Stimulated activated CD4-positive, alpha-beta T cell treated with anti-CD3 and anti-CD28 coated beads, Interleukin-4, amount 100 ng/mL, for 4 hours (primary cell): Measurements from ENCODE around the gene CYTH3.
"Not testable (repeated sequence)": the region's sequence is repeated elsewhere in the genome, so short reads cannot be mapped to it uniquely, and the experiment has no call there.

ENCODE experiments used
- DNase-seq, 2 experiments: peaks; one replicate each; pipeline ENCODE4 v3.0.0-alpha.2; 2020

CYTH3 gene

GRCh38 chr7:6227294-6227846 lies 45.1 kb downstream of the CYTH3 start:
- DNase-seq: no peak

- DNase-seq: no peak
Observed at GRCh38 chr7:6226194-6226799, 46.1 kb downstream of the CYTH3 start.

DNA sequence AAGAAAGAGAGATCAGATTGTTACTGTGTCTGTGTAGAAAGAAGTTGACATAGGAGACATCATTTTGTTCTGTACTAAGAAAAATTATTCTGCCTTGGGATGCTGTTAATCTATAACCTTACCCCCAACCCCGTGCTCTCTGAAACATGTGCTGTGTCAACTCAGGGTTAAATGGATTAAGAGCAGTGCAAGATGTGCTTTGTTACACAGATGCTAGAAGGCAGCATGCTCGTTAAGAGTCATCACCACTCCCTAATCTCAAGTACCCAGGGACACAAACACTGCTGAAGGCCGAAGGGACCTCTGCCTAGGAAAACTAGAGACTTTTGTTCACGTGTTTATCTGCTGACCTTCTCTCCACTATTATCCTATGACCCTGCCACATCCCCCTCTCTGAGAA lies 49.0 kb downstream of the CYTH3 start:
- not testable (repeated sequence) for DNase-seq

DNA sequence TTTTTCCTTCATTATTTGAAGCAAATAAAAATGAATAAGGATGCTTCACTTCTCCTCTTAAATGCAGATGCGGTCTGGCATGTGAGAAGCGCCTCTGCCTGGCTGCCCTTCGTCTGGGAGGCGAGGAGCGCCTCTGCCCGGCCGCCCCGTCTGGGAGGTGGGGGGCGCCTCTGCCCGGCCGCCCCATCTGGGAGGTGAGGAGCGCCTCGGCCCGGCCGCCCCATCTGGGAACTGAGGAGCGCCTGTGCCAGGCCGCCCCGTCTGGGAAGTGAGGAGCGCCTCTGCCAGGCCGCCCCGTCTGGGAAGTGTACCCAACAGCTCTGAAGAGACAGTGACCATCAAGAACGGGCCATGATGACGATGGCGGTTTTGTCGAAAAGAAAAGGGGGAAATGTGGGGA lies 49.4 kb downstream of the CYTH3 start:
- not testable (repeated sequence) for DNase-seq

DNA sequence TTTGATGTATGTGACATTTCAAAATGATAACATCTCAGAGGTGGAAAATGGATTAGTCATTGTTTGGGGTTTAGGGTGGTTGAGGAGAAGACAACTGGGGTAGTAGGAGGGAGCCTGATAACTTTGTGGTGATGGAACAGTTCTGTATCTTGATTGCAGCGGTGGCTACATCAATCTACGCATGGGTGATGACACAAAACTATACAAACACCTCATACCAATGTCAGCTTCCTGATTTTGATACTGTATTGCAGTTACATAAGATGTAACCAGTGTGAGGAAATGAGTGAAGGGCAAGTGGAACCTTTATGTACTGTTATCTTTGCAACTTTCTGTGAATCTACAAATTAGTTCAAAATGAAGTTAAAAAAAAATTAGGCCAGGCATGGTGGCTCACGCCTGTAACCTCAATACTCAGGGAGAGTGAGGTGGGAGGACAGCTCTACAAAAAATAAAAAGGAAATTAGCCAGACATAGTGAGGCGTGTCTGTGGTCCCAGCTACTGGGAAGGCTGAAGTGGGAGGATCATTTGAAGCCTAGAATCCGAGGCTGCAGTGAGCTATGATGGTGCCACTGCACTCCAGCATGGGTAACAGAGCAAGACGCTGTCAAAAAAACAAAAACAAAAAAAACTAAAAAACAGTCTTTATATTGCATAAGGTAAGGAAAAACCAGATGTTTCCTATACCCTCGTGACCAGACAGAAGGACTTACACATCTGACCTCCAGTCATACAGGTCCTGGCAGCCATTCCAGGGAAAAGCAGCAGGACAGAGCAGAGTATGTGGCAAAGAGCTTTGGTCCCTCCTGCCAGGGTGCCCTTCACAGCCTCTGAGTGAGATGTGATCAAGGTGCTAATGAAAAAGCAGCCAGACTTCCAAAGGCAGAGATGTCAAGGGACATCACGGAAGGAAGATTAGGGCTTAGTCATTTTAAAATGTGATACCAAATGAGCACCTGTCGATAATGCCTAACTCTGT lies 50.8 kb downstream of the CYTH3 start:
- DNase-seq: peak; percentile 11 to 51

DNA sequence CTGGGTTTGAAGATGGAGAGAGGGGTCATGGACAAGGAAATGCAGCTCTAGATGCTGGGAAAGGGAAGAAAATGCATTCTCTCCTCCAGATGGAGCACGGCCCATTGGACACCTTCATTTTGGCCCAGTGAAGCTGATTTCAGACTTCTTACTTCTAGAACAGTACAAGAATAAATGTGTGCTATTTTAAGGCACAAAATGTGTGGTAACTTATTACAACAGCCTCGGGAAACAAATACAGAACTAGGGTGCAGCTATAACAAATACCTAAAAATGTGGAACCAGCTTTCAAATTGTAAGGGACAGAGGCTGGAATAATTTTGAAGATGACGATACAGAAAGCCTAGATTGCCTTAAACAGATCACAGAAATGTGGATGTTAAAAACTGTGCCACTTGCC lies 54.1 kb downstream of the CYTH3 start:
- DNase-seq: no peak

GRCh38 chr7:6212008-6212407 lies 60.4 kb downstream of the CYTH3 start:
- DNase-seq: no peak

DNA sequence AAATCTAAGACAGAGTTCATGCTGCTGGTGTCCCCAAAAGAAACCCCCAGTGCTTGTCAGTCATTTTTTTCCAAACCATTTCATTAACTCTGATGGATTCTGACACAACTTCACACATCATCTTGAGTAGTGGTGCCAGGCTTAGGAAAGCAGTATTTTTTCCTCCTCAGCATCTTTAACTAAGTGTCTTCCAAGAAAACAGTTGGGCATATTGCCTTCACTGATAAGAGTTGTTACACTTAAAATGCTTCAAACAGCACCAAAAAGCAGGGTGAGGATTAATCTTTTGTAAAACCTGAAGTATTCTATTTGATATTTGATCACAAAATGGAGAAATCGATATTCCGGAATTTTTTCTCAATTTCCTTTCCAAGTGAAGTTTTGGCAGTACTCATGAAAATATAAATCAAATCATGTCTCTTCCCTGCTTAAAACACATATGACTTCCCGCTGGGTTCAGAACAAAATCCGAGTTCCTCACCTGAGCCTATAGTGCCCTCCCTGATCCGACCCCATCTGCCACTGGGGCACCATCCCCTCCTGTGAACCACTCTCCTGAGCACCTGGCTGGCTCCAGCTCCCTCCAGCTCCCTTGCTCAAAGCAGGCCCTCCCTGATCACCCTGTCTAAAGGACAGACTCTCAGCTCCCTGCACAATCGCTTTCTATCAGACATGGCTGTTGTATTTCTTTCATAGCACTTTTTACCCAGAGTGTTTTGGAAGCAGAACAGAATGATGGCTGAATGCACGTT lies 61.6 kb downstream of the CYTH3 start:
- DNase-seq: no peak

- DNase-seq: no peak
Observed at GRCh38 chr7:6209340-6209739, 63.1 kb downstream of the CYTH3 start.

- no peak for DNase-seq
Observed at GRCh38 chr7:6208573-6209328, 63.7 kb downstream of the CYTH3 start.

GRCh38 chr7:6205971-6206660 lies 66.3 kb downstream of the CYTH3 start:
- no peak for DNase-seq

- DNase-seq: no peak
Observed at GRCh38 chr7:6203381-6203780, 69.0 kb downstream of the CYTH3 start.

DNA sequence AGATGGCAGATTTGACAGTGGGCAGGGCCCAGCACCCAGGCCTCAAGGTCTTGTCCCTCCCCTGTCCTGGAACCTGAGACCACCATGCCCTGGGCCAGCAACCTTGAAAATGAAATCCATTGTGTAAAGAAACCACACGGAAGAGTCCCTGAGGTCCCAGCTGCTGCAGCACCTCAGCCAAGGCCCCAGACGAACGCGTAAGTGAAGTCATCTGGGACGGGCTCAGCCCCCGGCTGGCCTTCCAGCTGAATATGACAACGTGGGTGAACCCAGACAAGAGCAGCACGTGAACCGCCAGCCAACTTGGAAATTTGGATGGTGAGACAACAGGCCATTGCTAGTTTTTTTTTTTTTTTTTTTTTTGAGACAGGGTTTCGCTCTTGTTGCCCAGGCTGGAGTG lies 70.3 kb downstream of the CYTH3 start:
- no peak for DNase-seq

DNA sequence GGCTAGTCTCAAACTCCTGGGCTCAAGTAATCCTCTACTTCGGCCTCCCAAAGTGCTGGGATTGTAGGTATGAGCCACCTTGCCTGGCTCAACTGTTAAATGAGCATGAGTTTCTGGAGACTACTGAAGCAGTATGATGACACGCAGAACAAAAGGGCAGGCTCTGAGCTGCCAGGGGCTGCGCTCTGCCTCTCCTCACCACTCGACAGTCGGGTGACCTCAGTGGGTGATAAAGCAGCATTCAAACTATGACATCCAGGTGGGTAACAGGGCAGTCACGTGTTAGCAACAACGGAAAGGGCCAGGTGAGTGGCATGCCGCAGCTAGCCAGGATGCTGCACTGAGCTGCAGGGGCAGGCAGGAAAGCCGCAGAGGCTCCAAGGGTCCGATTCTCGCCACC lies 71.5 kb downstream of the CYTH3 start:
- no peak for DNase-seq

DNA sequence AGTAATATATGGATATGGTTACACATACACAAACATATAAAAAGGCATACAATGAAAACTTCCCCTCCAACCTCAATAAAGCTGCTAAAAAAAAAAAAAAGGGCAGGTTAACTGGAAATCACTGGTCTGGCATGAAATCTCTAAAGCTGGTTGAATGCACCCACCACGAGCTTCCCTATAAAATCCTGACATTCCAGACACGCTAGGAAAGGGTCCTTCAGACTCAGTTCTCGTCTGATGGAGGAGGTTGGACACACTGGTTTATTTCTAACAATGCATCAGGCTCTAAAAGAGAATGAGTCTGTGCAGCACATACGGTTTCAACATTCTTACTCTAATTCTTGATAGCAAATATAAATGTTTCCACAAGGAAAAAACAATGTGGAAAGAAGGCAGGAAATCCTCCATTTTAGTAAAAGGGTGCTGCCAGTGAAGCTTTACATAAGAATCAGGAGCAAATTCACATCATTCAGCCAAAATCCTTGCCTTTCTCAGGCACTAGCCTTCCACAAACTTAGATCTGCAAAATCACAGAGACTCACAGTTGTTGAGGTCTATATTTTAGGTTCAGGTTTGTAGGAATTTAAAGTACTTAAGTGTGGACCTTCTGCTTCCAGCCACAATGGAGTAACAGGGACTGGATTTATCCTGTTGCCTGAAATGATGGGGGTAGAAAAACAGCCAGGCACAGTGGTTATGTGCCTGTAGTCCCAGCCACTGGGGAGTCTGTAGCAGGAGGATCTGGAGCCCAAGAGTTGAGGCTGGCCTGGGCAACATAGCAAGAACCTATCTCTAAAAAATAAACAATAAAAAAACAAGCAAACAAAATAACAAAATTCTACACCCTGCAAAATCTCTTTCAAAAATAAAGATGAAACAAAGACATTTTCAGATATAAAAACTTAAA lies 73.5 kb downstream of the CYTH3 start:
- no peak for DNase-seq

- DNase-seq: no peak
Observed at GRCh38 chr7:6197801-6198551, 74.4 kb downstream of the CYTH3 start.

DNA sequence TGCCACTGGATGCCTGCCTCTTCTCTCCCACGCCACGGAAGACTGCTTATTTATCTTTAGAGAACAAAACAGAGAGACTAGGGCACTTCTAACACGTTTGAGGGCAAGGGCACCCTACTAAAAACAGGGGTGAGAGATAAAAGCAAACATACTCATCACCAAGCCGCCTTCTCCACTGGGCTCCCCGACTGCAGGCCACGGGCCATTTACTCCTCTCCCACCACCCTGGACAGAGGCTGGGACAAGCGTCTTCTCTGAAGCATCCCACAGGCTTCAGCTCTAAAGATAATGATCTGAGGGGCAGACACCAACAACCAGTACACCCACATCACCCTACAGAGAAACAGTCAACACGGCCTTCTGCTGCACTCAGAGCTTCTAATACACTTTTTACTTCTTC lies 78.7 kb downstream of the CYTH3 start:
- DNase-seq: no peak

DNA sequence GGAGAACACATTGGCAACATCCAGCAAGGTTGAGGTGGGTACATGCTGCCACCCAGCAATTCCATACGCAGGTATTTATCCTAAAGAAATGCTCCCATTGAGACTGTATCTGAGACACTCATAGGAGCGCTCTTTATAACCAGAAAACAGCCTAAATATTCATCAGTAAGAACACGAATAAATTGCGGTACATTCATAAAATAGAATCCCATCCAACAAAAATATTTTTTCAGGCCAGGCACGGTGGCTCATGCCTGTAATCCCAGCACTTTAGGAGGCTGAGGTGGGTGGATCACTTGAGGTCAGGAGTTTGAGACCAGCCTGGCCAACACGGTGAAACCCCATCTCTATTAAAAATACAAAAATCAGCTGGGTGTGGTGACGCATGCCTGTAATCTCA lies 81.9 kb downstream of the CYTH3 start:
- DNase-seq: not testable (repeated sequence)

GRCh38 chr7:6188389-6188788 lies 84.0 kb downstream of the CYTH3 start:
- DNase-seq: no peak

DNA sequence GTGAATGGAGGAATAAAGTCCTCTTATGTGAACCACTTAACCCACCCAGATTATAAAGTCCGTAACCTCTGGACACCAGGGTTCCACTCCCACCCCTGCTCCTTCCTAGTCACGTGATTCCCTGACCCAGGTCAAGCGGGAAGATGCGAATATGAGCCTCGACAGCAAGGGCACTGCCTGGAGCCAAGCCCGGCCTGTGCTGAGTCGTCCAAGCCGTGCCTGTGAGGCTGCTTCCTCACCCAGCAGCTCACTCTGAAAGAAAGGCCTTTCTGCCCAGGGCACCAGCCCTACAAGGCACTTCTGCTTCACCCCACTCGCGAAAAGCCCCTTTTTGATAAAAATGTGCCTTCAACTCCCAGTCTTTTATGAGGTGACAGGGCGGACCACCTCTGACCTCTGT lies 85.8 kb downstream of the CYTH3 start:
- DNase-seq: no peak
